WTC11 (cell line): Measurements from ENCODE around the gene TEX12. TPM values are rescaled to one million over a fixed set of nuclear protein-coding genes. Genes with fewer than 3 reads are reported as not detected.
"Not testable (repeated sequence)": the region's sequence is repeated elsewhere in the genome, so short reads cannot be mapped to it uniquely, and the experiment has no call there.

ENCODE experiments used
- ATAC-seq: fragments of 200-7000 bp; cut with Tn5 transposase; 2 replicates; pipeline ENCODE4 v1.10.0; 2021; ENCODE audit warnings: mild to moderate bottlenecking, moderate library complexity
- CTCF ChIA-PET: fragments of 300-600 bp; sonication (Branson Sonifier 250); formaldehyde crosslinking; loops from one replicate; lab custom pipeline; 2021; ENCODE audit warnings: antibody characterized with exemption; lab: Charles Lee
- POLR2A ChIA-PET: fragments of 350-600 bp; sonication (Branson Sonifier 250); formaldehyde crosslinking; loops from one replicate; lab custom pipeline; 2021; ENCODE audit warnings: antibody characterized with exemption; lab: Charles Lee
- DNase-seq: peaks from one replicate; pipeline ENCODE4 v3.0.0; 2021; ENCODE audit warnings: low spot score
- H3K27ac Mint-ChIP-seq: 2 replicates; pipeline ENCODE4 v1.8.0; 2021; ENCODE audit warnings: mixed read lengths
- H3K27me3 Mint-ChIP-seq: 2 replicates; pipeline ENCODE4 v1.8.0; 2021; ENCODE audit warnings: low read depth, mild to moderate bottlenecking, moderate library complexity, mixed read lengths
- H3K36me3 Mint-ChIP-seq: 2 replicates; pipeline ENCODE4 v1.8.0; 2021; ENCODE audit warnings: mixed read lengths
- H3K4me1 Mint-ChIP-seq: 2 replicates; pipeline ENCODE4 v1.8.0; 2022; ENCODE audit warnings: mixed read lengths
- H3K4me3 Mint-ChIP-seq: 2 replicates; pipeline ENCODE4 v1.8.0; 2021; ENCODE audit warnings: mild to moderate bottlenecking, moderate library complexity, mixed read lengths
- H3K9me3 Mint-ChIP-seq: 2 replicates; pipeline ENCODE4 v1.8.0; 2021; ENCODE audit warnings: mixed read lengths
- AFF4 ChIP-seq: sonication (generic); formaldehyde crosslinking; IDR thresholded peaks from 2 replicates; pipeline ENCODE4 v1.8.1; 2023; ENCODE audit warnings: mild to moderate bottlenecking, missing genetic modification reagents, borderline replicate concordance
- ATF2 ChIP-seq: sonication (generic); formaldehyde crosslinking; IDR thresholded peaks from 2 replicates; pipeline ENCODE4 v1.8.1; 2022; ENCODE audit warnings: low read depth, missing genetic modification reagents, borderline replicate concordance
- CBFB ChIP-seq: sonication (generic); formaldehyde crosslinking; IDR thresholded peaks from 2 replicates; pipeline ENCODE4 v1.8.1; 2022; ENCODE audit warnings: mild to moderate bottlenecking, low read depth, missing genetic modification reagents
- CDX4 ChIP-seq: fragments of 250-450 bp; sonication (Bioruptor Pico); IDR thresholded peaks from 2 replicates; pipeline ENCODE4 v1.9.0; 2021; ENCODE audit warnings: moderate library complexity, mild to moderate bottlenecking, inconsistent platforms, borderline replicate concordance
- CTCF ChIP-seq: fragments of 200-600 bp; IDR thresholded peaks from 2 replicates; pipeline ENCODE4 v1.8.0; 2022; ENCODE audit warnings: antibody characterized with exemption
- E2F5 ChIP-seq: sonication (generic); formaldehyde crosslinking; IDR thresholded peaks from 2 replicates; pipeline ENCODE4 v1.8.1; 2022; ENCODE audit warnings: mild to moderate bottlenecking, moderate library complexity, missing genetic modification reagents
- EMX1 ChIP-seq: fragments of 250-450 bp; sonication (Bioruptor Pico); IDR thresholded peaks from 2 replicates; pipeline ENCODE4 v1.8.0; 2021; ENCODE audit warnings: mild to moderate bottlenecking
- ESRRA ChIP-seq: sonication (generic); formaldehyde crosslinking; IDR thresholded peaks from 2 replicates; pipeline ENCODE4 v1.8.1; 2022; ENCODE audit warnings: mild to moderate bottlenecking, missing genetic modification reagents, borderline replicate concordance
- GABPB1 ChIP-seq: sonication (generic); formaldehyde crosslinking; IDR thresholded peaks from 2 replicates; pipeline ENCODE4 v1.8.1; 2023; ENCODE audit warnings: mild to moderate bottlenecking, missing genetic modification reagents
- KAT7 ChIP-seq: sonication (generic); formaldehyde crosslinking; IDR thresholded peaks from 2 replicates; pipeline ENCODE4 v1.8.1; 2023; ENCODE audit warnings: missing genetic modification reagents, mild to moderate bottlenecking, borderline replicate concordance
- MAX ChIP-seq: sonication (generic); formaldehyde crosslinking; IDR thresholded peaks from 2 replicates; pipeline ENCODE4 v1.8.0; 2022; ENCODE audit warnings: mild to moderate bottlenecking, missing genetic modification reagents
- NFATC4 ChIP-seq: fragments of 250-450 bp; sonication (Bioruptor Pico); IDR thresholded peaks from 2 replicates; pipeline ENCODE4 v1.9.0; 2021; ENCODE audit warnings: mild to moderate bottlenecking
- NR1H2 ChIP-seq: sonication (generic); formaldehyde crosslinking; IDR thresholded peaks from 2 replicates; pipeline ENCODE4 v1.9.0; 2021; ENCODE audit warnings: mild to moderate bottlenecking, moderate library complexity, missing genetic modification reagents
- PRRX2 ChIP-seq: fragments of 250-450 bp; sonication (Bioruptor Pico); IDR thresholded peaks from 2 replicates; pipeline ENCODE4 v1.8.0; 2021; ENCODE audit warnings: mild to moderate bottlenecking
- TP53 ChIP-seq: sonication (generic); formaldehyde crosslinking; IDR thresholded peaks from 2 replicates; pipeline ENCODE4 v1.8.1; 2023; ENCODE audit warnings: mild to moderate bottlenecking, missing genetic modification reagents
- ZBTB43 ChIP-seq: sonication (generic); formaldehyde crosslinking; IDR thresholded peaks from 2 replicates; pipeline ENCODE4 v1.8.1; 2023; ENCODE audit warnings: mild to moderate bottlenecking, missing genetic modification reagents
- ZNF138 ChIP-seq: sonication (generic); formaldehyde crosslinking; conservative IDR thresholded peaks from 2 replicates; pipeline ENCODE4 v1.8.1; 2022; ENCODE audit warnings: mild to moderate bottlenecking, moderate library complexity, missing genetic modification reagents
- ZNF219 ChIP-seq: sonication (generic); formaldehyde crosslinking; IDR thresholded peaks from 2 replicates; pipeline ENCODE4 v1.8.0; 2023; ENCODE audit warnings: missing genetic modification reagents, mild to moderate bottlenecking, borderline replicate concordance
- ZNF317 ChIP-seq: sonication (generic); formaldehyde crosslinking; IDR thresholded peaks from 2 replicates; pipeline ENCODE4 v1.8.1; 2023; ENCODE audit warnings: low read depth, mild to moderate bottlenecking, moderate library complexity, missing genetic modification reagents, borderline replicate concordance
- ZNF423 ChIP-seq: fragments of 250-450 bp; sonication (Bioruptor Pico); IDR thresholded peaks from 2 replicates; pipeline ENCODE4 v2.1.2; 2022; ENCODE audit warnings: mild to moderate bottlenecking, moderate library complexity
- ZNF671 ChIP-seq: fragments of 250-450 bp; sonication (Bioruptor Pico); IDR thresholded peaks from 2 replicates; pipeline ENCODE4 v1.8.0; 2021; ENCODE audit warnings: mild to moderate bottlenecking
- total RNA-seq: library from RNA; stranded (reverse); gene quantifications from 3 replicates; pipeline ENCODE4 v1.2.3, GENCODE V29; 2021

TEX12 gene
- total RNA-seq, 1 experiment from 2014 or later, result not detected

GRCh38 chr11:112186304-112186703 lies 19.1 kb downstream of the TEX12 start (continued):
- TF ChIP-seq CTCF (no peak), ATF2 (no peak), CBFB (no peak), NR1H2 (no peak)

GRCh38 chr11:112195113-112195512 lies 27.9 kb downstream of the TEX12 start:
- H3K4me3 Mint-ChIP-seq, DNase-seq, ATAC-seq, CTCF ChIA-PET, H3K27ac Mint-ChIP-seq, POLR2A ChIA-PET, H3K4me1 Mint-ChIP-seq, H3K36me3 Mint-ChIP-seq, H3K9me3 Mint-ChIP-seq: not testable (repeated sequence)
- peaks cover 19% of the 10 kb centered on the region for H3K27me3 Mint-ChIP-seq

- ChIA-PET CTCF (interaction anchor here (1.0 kb wide), 2 partner anchors 21 to 85 kb away, joined by 3 to 8 read pairs; partner anchors contain the start of gene BCO2), POLR2A (no interaction called here)
- no peaks in the 10 kb centered on the region for H3K4me1 Mint-ChIP-seq
- no peaks in the 10 kb centered on the region for H3K36me3 Mint-ChIP-seq
- H3K27ac Mint-ChIP-seq, result no peak overlapping the region
- H3K4me3 Mint-ChIP-seq, result no peak overlapping the region
- DNase-seq (no peak), ATAC-seq (no peak)
- H3K27me3 Mint-ChIP-seq, result peaks cover 19% of the 10 kb centered on the region
- no peak for TF ChIP-seq MAX (CRISPR knock-in tag)
- peaks cover 8% of the 10 kb centered on the region for H3K9me3 Mint-ChIP-seq
Observed at GRCh38 chr11:112195951-112196351, 28.8 kb downstream of the TEX12 start.

GRCh38 chr11:112196519-112197087 lies 29.4 kb downstream of the TEX12 start:
- Mint-ChIP-seq H3K4me3 (no peak overlapping the region), H3K4me1 (no peaks in the 10 kb centered on the region), H3K9me3 (peaks cover 8% of the 10 kb centered on the region), H3K27ac (no peak overlapping the region), H3K27me3 (peaks cover 19% of the 10 kb centered on the region), H3K36me3 (no peaks in the 10 kb centered on the region)
- ChIA-PET POLR2A (no interaction called here), CTCF (interaction anchor here (1.0 kb wide), 2 partner anchors 21 to 84 kb away, joined by 3 to 8 read pairs; partner anchors contain the start of gene BCO2)
- DNase-seq (no peak), ATAC-seq (no peak)
- TF ChIP-seq ZNF423 (CRISPR knock-in tag) (no peak), ZBTB43 (CRISPR knock-in tag) (no peak), GABPB1 (no peak), EMX1 (no peak), TP53 (CRISPR knock-in tag) (no peak), E2F5 (no peak), NFATC4 (no peak), ZNF671 (no peak), PRRX2 (CRISPR knock-in tag) (no peak), CDX4 (CRISPR knock-in tag) (no peak), ZNF317 (CRISPR knock-in tag) (no peak), KAT7 (CRISPR knock-in tag) (no peak), AFF4 (CRISPR knock-in tag) (no peak), ZNF138 (CRISPR knock-in tag) (no peak), ZNF219 (no peak), ESRRA (CRISPR knock-in tag) (no peak)
